H1 (cell line): ENCODE data around the gene TNFRSF6B. TPM values are rescaled to one million over a fixed set of nuclear protein-coding genes. Genes with fewer than 3 reads are reported as not detected.
A peak's percentile ranks its signal among the peaks of the same experiment; 100 is the strongest.

Source experiments
- CTCF ChIA-PET: fragments of 300-600 bp; sonication (Branson Sonifier 250); formaldehyde crosslinking; loops from one replicate; lab custom pipeline; 2021; ENCODE audit not compliant: partially characterized antibody; lab: Charles Lee
- POLR2A ChIA-PET: fragments of 300-600 bp; sonication (Branson Sonifier 250); formaldehyde crosslinking; loops from one replicate; lab custom pipeline; 2021; ENCODE audit warnings: inconsistent platforms; ENCODE audit not compliant: partially characterized antibody; lab: Charles Lee
- DNase-seq, 2 experiments: peaks; one replicate each; pipeline versions ENCODE4 v3.0.0 to v3.0.0-alpha.2; 2010 to 2022; ENCODE audit warnings: low spot score in 2 of 2, low read depth in 1 of 2, mixed read lengths in 1 of 2
- FAIRE-seq: peaks from 2 replicates; lab custom pipeline; 2011; peaks lifted over from hg19 to GRCh38; lab: Jason Lieb, UNC
- H2AFZ ChIP-seq: 2 replicates; pipeline ENCODE4 v1.8.1; 2012; ENCODE audit warnings: low read length, inconsistent platforms
- H2AK5ac ChIP-seq: 2 replicates; pipeline ENCODE4 v1.6.1; 2013; ENCODE audit warnings: low read depth, low read length
- H2BK120ac ChIP-seq: replicated peaks from 2 replicates; pipeline ENCODE3; 2013; ENCODE audit warnings: low read depth, low read length, inconsistent platforms
- H2BK12ac ChIP-seq: 2 replicates; pipeline ENCODE4 v1.6.1; 2013; ENCODE audit warnings: low read depth, low read length
- H2BK15ac ChIP-seq: 2 replicates; pipeline ENCODE4 v1.6.1; 2013; ENCODE audit warnings: low read length
- H2BK20ac ChIP-seq: 2 replicates; pipeline ENCODE4 v1.6.1; 2013; ENCODE audit warnings: low read length
- H2BK5ac ChIP-seq: 2 replicates; pipeline ENCODE4 v1.6.1; 2013; ENCODE audit warnings: low read depth, low read length
- H3K14ac ChIP-seq: 2 replicates; pipeline ENCODE4 v1.6.1; 2013; ENCODE audit warnings: inconsistent platforms; ENCODE audit not compliant: insufficient read length
- H3K18ac ChIP-seq: 2 replicates; pipeline ENCODE4 v1.6.1; 2013; ENCODE audit warnings: low read length; ENCODE audit errors: extremely low read depth
- H3K23ac ChIP-seq: 2 replicates; pipeline ENCODE4 v1.6.1; 2013; ENCODE audit warnings: inconsistent platforms; ENCODE audit not compliant: insufficient read length
- H3K23me2 ChIP-seq: 2 replicates; pipeline ENCODE4 v1.6.1; 2013; ENCODE audit warnings: low read depth, low read length
- H3K27ac ChIP-seq: 2 replicates; pipeline ENCODE4 v1.6.1; 2011; ENCODE audit warnings: low read depth, low read length, inconsistent platforms
- H3K27me3 ChIP-seq, 4 experiments: replicated peaks in 1 of 4; 1 replicate in 1 of 4; 2 replicates in 3 of 4; pipeline versions ENCODE4 v1.6.1 to v1.8.1; 2011 to 2013; ENCODE audit warnings: low read length in 3 of 4, mild to moderate bottlenecking in 3 of 4, inconsistent platforms in 2 of 4, mixed read lengths in 2 of 4, moderate library complexity in 1 of 4; ENCODE audit not compliant: control insufficient read depth in 3 of 4, insufficient read depth in 3 of 4; ENCODE audit errors: extremely low read depth in 1 of 4
- H3K36me3 ChIP-seq, 4 experiments: 2 replicates each; pipeline versions ENCODE4 v1.6.1 to v1.8.1; 2011 to 2013; ENCODE audit warnings: mild to moderate bottlenecking in 4 of 4, low read length in 3 of 4, moderate library complexity in 2 of 4, control low read depth in 1 of 4, inconsistent platforms in 1 of 4; ENCODE audit not compliant: insufficient read depth in 4 of 4, control insufficient read depth in 2 of 4
- H3K4ac ChIP-seq: replicated peaks from 2 replicates; pipeline ENCODE3; 2013; ENCODE audit warnings: low read length, low read depth, mixed read lengths, inconsistent platforms; ENCODE audit not compliant: insufficient read length
- H3K4me1 ChIP-seq, 4 experiments: replicated peaks in 1 of 4; 1 replicate in 1 of 4; 2 replicates in 3 of 4; pipeline versions ENCODE4 v1.6.1 to v1.8.1; 2011 to 2013; ENCODE audit warnings: low read length in 3 of 4, inconsistent platforms in 2 of 4, mixed read lengths in 1 of 4; ENCODE audit not compliant: insufficient read depth in 4 of 4, control insufficient read depth in 3 of 4
- H3K4me2 ChIP-seq, 2 experiments: 2 replicates each; pipeline versions ENCODE4 v1.6.1 to v1.8.1; 2011 to 2013; ENCODE audit warnings: low read depth in 2 of 2, low read length in 2 of 2, control low read depth in 1 of 2, inconsistent platforms in 1 of 2, mild to moderate bottlenecking in 1 of 2; ENCODE audit not compliant: insufficient read depth in 1 of 2
- H3K4me3 ChIP-seq, 4 experiments: fragments of 200-600, 300-600 bp in 1 of 4; sonication (generic), shearing (Covaris generic), sonication (Bioruptor Twin) in 1 of 4; 2 replicates each; pipeline versions ENCODE4 v1.5.1 to v1.8.1; 2011 to 2016; ENCODE audit warnings: low read length in 4 of 4, low read depth in 3 of 4, control low read depth in 2 of 4, inconsistent platforms in 2 of 4, mild to moderate bottlenecking in 2 of 4, mixed read lengths in 1 of 4, moderate library complexity in 1 of 4; ENCODE audit not compliant: insufficient read depth in 2 of 4; ENCODE audit errors: extremely low read depth in 1 of 4
- H3K56ac ChIP-seq: replicated peaks from 2 replicates; pipeline ENCODE3; 2013; ENCODE audit warnings: low read depth, mild to moderate bottlenecking, mixed read lengths, low read length, inconsistent platforms; ENCODE audit not compliant: insufficient read length
- H3K79me1 ChIP-seq: 2 replicates; pipeline ENCODE4 v1.6.1; 2013; ENCODE audit warnings: low read depth, low read length, control low read depth
- H3K79me2 ChIP-seq, 2 experiments: 2 replicates each; pipeline versions ENCODE4 v1.6.1 to v1.8.1; 2012 to 2013; ENCODE audit warnings: low read length in 2 of 2, mild to moderate bottlenecking in 2 of 2, inconsistent platforms in 1 of 2; ENCODE audit not compliant: insufficient read depth in 2 of 2, control insufficient read depth in 1 of 2
- H3K9ac ChIP-seq, 4 experiments: replicated peaks in 1 of 4; 1 replicate in 1 of 4; 2 replicates in 3 of 4; pipeline versions ENCODE4 v1.6.1 to v1.8.1; 2011 to 2013; ENCODE audit warnings: low read depth in 3 of 4, low read length in 3 of 4, control low read depth in 2 of 4, mild to moderate bottlenecking in 2 of 4, moderate library complexity in 2 of 4, inconsistent platforms in 1 of 4; ENCODE audit errors: extremely low read depth in 1 of 4
- H3K9me3 ChIP-seq, 2 experiments: 2 replicates each; pipeline versions ENCODE4 v1.6.1 to v1.8.1; 2012 to 2013; ENCODE audit warnings: mild to moderate bottlenecking in 2 of 2, moderate library complexity in 2 of 2, control low read depth in 1 of 2, inconsistent platforms in 1 of 2, low read depth in 1 of 2, low read length in 1 of 2, mixed read lengths in 1 of 2; ENCODE audit not compliant: insufficient read depth in 2 of 2
- H4K20me1 ChIP-seq, 2 experiments: replicated peaks in 1 of 2; 2 replicates each; pipeline versions ENCODE3 to v1.8.1; 2011 to 2013; ENCODE audit warnings: inconsistent platforms in 2 of 2, low read length in 2 of 2, mild to moderate bottlenecking in 1 of 2; ENCODE audit not compliant: insufficient read depth in 2 of 2, control insufficient read depth in 1 of 2
- H4K5ac ChIP-seq: 2 replicates; pipeline ENCODE4 v1.6.1; 2013; ENCODE audit warnings: low read length, low read depth, mixed read lengths, inconsistent platforms; ENCODE audit not compliant: insufficient read length
- H4K8ac ChIP-seq: 2 replicates; pipeline ENCODE4 v1.8.0; 2013; ENCODE audit warnings: mild to moderate bottlenecking, moderate library complexity, low read length, inconsistent platforms; ENCODE audit not compliant: insufficient read depth; ENCODE audit errors: extremely low read depth
- H4K91ac ChIP-seq: replicated peaks from 2 replicates; pipeline ENCODE3; 2013; ENCODE audit warnings: low read length, mixed read lengths, inconsistent platforms; ENCODE audit not compliant: insufficient read length
- ATF2 ChIP-seq: IDR thresholded peaks from 2 replicates; pipeline ENCODE4 v1.6.1; 2012; ENCODE audit warnings: low read length, inconsistent platforms
- CHD2 ChIP-seq: IDR thresholded peaks from 2 replicates; pipeline ENCODE4 v1.6.1; 2012; ENCODE audit warnings: low read length, improper control_type of control experiment
- NRF1 ChIP-seq: IDR thresholded peaks from 2 replicates; pipeline ENCODE4 v1.6.1; 2011; ENCODE audit warnings: mild to moderate bottlenecking, low read depth, low read length, improper control_type of control experiment
- POLR2A ChIP-seq, 2 experiments: IDR thresholded peaks; 1 replicate in 1 of 2; 2 replicates in 1 of 2; pipeline ENCODE4 v1.6.1; 2011; ENCODE audit warnings: low read depth in 2 of 2, low read length in 2 of 2, mild to moderate bottlenecking in 2 of 2; ENCODE audit errors: control extremely low read depth in 1 of 2
- SAP30 ChIP-seq: fragments of 300-600 bp; sonication (generic); IDR thresholded peaks from 2 replicates; pipeline ENCODE4 v1.7.1; 2012; ENCODE audit warnings: low read length, moderate library complexity, mild to moderate bottlenecking, inconsistent platforms; ENCODE audit not compliant: insufficient read depth, insufficient replicate concordance
- WGBS, 2 experiments: shearing (Covaris generic) in 1 of 2; methylation state at CpG; one replicate each; pipeline versions ENCODE4 v1.1.6 to v1.1.7; 2013 to 2015; ENCODE audit warnings: low lambda C conversion rate in 2 of 2, mixed read lengths in 2 of 2, inconsistent platforms in 1 of 2, low coverage in 1 of 2, missing lambda C conversion rate in 1 of 2; ENCODE audit not compliant: insufficient replicate concordance in 2 of 2, insufficient coverage in 1 of 2, insufficient read length in 1 of 2; ENCODE audit errors: extremely low coverage in 1 of 2, missing lambda C conversion rate in 1 of 2; 5-methylcytosine and 5-hydroxymethylcytosine counted together
- polyA plus RNA-seq, 7 experiments: library from polyadenylated mRNA; depleted of rRNA in 3 of 7; stranded (reverse) in 5 of 7; unstranded in 2 of 7; fragments of >200 nt in 5 of 7; fragments of 200-250 nt in 2 of 7; gene quantifications; 1 replicate in 5 of 7; 2 replicates in 1 of 7; 4 replicates in 1 of 7; pipeline versions ENCODE4 v1.2.1 to v1.2.3, GENCODE V29; 2011 to 2013; ENCODE audit warnings: missing spikeins in 2 of 7, mixed read lengths in 2 of 7
- total RNA-seq: library from RNA; stranded (reverse); fragmentation: NEBNext Ultra II Directional; extraction: Animal tissue kit (Norgen Biotek cat#: 25700); gene quantifications from 2 replicates; pipeline ENCODE4 v1.2.1, GENCODE V29; 2021

Gene TNFRSF6B
- total and polyA plus RNA-seq, 2 of the 8 experiments (the other 6 are each of a cell fraction or from before 2014, with no cell fraction given) = 3.1 TPM; not detected in 1

- Histone ChIP-seq H3K23me2 (peaks cover 3% of the 10 kb centered on the region; the same call in 1 of the 2 replicates), H4K91ac (no peak overlapping the region), H3K4me2 (no peak overlapping the region), H3K9ac (0 out of 7 replicates have a peak overlapping the region, but pooled peaks of 1 of the 4 experiments have one; percentile 9), H4K8ac (no peak overlapping the region), H3K14ac (no peak overlapping the region), H3K36me3 (peaks cover 0 to 3% (median 0%) of the 10 kb centered on the region in 4 experiments; a peak in 1 of 8 replicates), H3K56ac (no peak overlapping the region), H3K4me1 (peaks cover 0 to 4% (median under 1%) of the 10 kb centered on the region in 4 experiments; a peak in 3 of 7 replicates), H2BK12ac (no peak overlapping the region), H2BK15ac (no peak overlapping the region), H3K18ac (no peak overlapping the region), H3K4ac (no peak overlapping the region), H3K4me3 (no peak overlapping the region), H3K79me2 (no peaks in the 10 kb centered on the region), H3K9me3 (no peaks in the 10 kb centered on the region; a peak in 1 of 4 replicates), H4K5ac (no peak overlapping the region), H2AK5ac (no peak overlapping the region), H2AFZ (no peak overlapping the region), H4K20me1 (peaks cover 0 to 7% of the 10 kb centered on the region in 2 experiments), H2BK20ac (no peak overlapping the region), H3K27ac (no peak overlapping the region), H2BK5ac (no peak overlapping the region), H3K27me3 (no peaks in the 10 kb centered on the region), H3K79me1 (no peaks in the 10 kb centered on the region), H2BK120ac (no peak overlapping the region), H3K23ac (no peak overlapping the region)
- TF ChIP-seq SAP30 (no peak), POLR2A (IDR thresholded peaks at IDR 0.05; ENCODE audit: control extremely low read depth in 1 of 2, low read depth in 2 of 2, low read length in 2 of 2) (0 out of 3 replicates have a peak, but pooled peaks of 1 of the 2 experiments have one; percentile 20), NRF1 (no peak), CHD2 (no peak), ATF2 (no peak)
- 97% methylated on average over 15 of the region's 24 CpGs; no CpG with 5 or more reads in 1 of the 2 experiments for WGBS, 2 experiments
- ChIA-PET CTCF (interaction anchor here (0.8 to 1.1 kb wide), 2 partner anchors 9 to 347 kb away, joined by 3 to 4 read pairs; no protein-coding TSS in a partner anchor), POLR2A (interaction anchor here (0.7 to 3.5 kb wide), 7 partner anchors 9 to 170 kb away, joined by 3 to 15 read pairs (median 5); partner anchors contain the start of genes ARFRP1 and ZGPAT)
- DNase-seq (no peak), FAIRE-seq (no peak)
Measured at GRCh38 chr20:63690898-63691710, 5.3 kb upstream of the TNFRSF6B start.
